GM23338 (cell line): ENCODE results near the gene DIP2C. TPM values are rescaled to one million over a fixed set of nuclear protein-coding genes. Genes with fewer than 3 reads are reported as not detected.

Experiments
- ATAC-seq: fragments of 200-7000 bp; cut with Tn5 transposase; 3 replicates; pipeline ENCODE4 v1.9.1; 2020
- DNase-seq: peaks from one replicate; pipeline ENCODE4 v3.0.0-alpha.2; 2015; ENCODE audit warnings: low spot score
- H2AFZ ChIP-seq: fragments of 200-600 bp; sonication (generic); 2 replicates; pipeline ENCODE4 v1.8.0; 2016; ENCODE audit warnings: antibody characterized with exemption, mild to moderate bottlenecking, moderate library complexity
- H3F3A ChIP-seq: fragments of 200-600 bp; sonication (generic); replicated peaks from 2 replicates; pipeline ENCODE4 v1.8.0; 2017; ENCODE audit warnings: antibody characterized with exemption, mixed run types, low read depth
- H3K27ac ChIP-seq: fragments of 200-600 bp; sonication (generic); 2 replicates; pipeline ENCODE4 v1.6.1; 2016; ENCODE audit warnings: low read depth
- H3K27me3 ChIP-seq: fragments of 200-600 bp; sonication (generic); 2 replicates; pipeline ENCODE4 v1.8.0; 2016; ENCODE audit warnings: mild to moderate bottlenecking, mixed run types, moderate library complexity; ENCODE audit not compliant: insufficient read depth
- H3K36me3 ChIP-seq: fragments of 200-600 bp; sonication (generic); 2 replicates; pipeline ENCODE4 v1.8.0; 2016; ENCODE audit warnings: mild to moderate bottlenecking; ENCODE audit not compliant: insufficient read depth
- H3K4me1 ChIP-seq: fragments of 200-600 bp; sonication (generic); 2 replicates; pipeline ENCODE4 v1.8.0; 2016; ENCODE audit warnings: mild to moderate bottlenecking, moderate library complexity; ENCODE audit not compliant: insufficient read depth
- H3K4me2 ChIP-seq: fragments of 200-600 bp; sonication (generic); 2 replicates; pipeline ENCODE4 v1.7.1; 2017; ENCODE audit warnings: mixed run types
- H3K4me3 ChIP-seq: fragments of 200-600 bp; sonication (generic); 2 replicates; pipeline ENCODE4 v1.6.1; 2016; ENCODE audit warnings: mixed run types
- H3K79me2 ChIP-seq: fragments of 200-600 bp; sonication (generic); replicated peaks from 2 replicates; pipeline ENCODE4 v1.8.0; 2017; ENCODE audit warnings: mild to moderate bottlenecking; ENCODE audit not compliant: insufficient read depth
- H3K9me2 ChIP-seq: fragments of 200-600 bp; sonication (generic); 2 replicates; pipeline ENCODE4 v1.8.0; 2017; ENCODE audit not compliant: insufficient read depth
- H4K20me1 ChIP-seq: fragments of 200-600 bp; sonication (generic); replicated peaks from 2 replicates; pipeline ENCODE4 v1.8.0; 2017; ENCODE audit warnings: mild to moderate bottlenecking; ENCODE audit not compliant: insufficient read depth
- H3K27ac Mint-ChIP-seq: 2 replicates; pipeline ENCODE4 v1.8.0; 2020; ENCODE audit warnings: inconsistent platforms, mild to moderate bottlenecking, moderate library complexity, mixed read lengths
- H3K27me3 Mint-ChIP-seq: 3 replicates; pipeline ENCODE4 v1.8.0; 2022; ENCODE audit warnings: low read depth, mild to moderate bottlenecking, moderate library complexity, mixed read lengths, inconsistent platforms; ENCODE audit not compliant: insufficient read depth, poor library complexity
- H3K36me3 Mint-ChIP-seq: 3 replicates; pipeline ENCODE4 v1.8.0; 2021; ENCODE audit warnings: low read depth, mild to moderate bottlenecking, inconsistent platforms, moderate library complexity, mixed read lengths
- H3K4me1 Mint-ChIP-seq: 3 replicates; pipeline ENCODE4 v1.8.0; 2020; ENCODE audit warnings: mild to moderate bottlenecking, inconsistent platforms, mixed read lengths
- H3K4me3 Mint-ChIP-seq: 3 replicates; pipeline ENCODE4 v1.8.0; 2021; ENCODE audit warnings: moderate library complexity, mild to moderate bottlenecking, inconsistent platforms, mixed read lengths
- H3K9me3 Mint-ChIP-seq: 3 replicates; pipeline ENCODE4 v1.8.0; 2020; ENCODE audit warnings: moderate library complexity, mild to moderate bottlenecking, inconsistent platforms, mixed read lengths
- CREB1 ChIP-seq: fragments of 250-450 bp; sonication (Bioruptor Pico); IDR thresholded peaks from 2 replicates; pipeline ENCODE4 v1.5.0; 2020; ENCODE audit warnings: low read depth, mild to moderate bottlenecking, moderate library complexity
- JUNB ChIP-seq: IDR thresholded peaks from one replicate; pipeline ENCODE4 v1.6.1; 2016; ENCODE audit warnings: antibody characterized with exemption; ENCODE audit not compliant: unreplicated experiment
- NANOG ChIP-seq: IDR thresholded peaks from 2 replicates; pipeline ENCODE4 v1.6.1; 2016; ENCODE audit warnings: antibody characterized with exemption, borderline replicate concordance
- POLR2AphosphoS5 ChIP-seq: IDR thresholded peaks from 2 replicates; pipeline ENCODE4 v1.6.1; 2016; ENCODE audit warnings: antibody characterized with exemption, low read depth
- ZNF114 ChIP-seq: fragments of 250-450 bp; sonication (Bioruptor Pico); IDR thresholded peaks from 2 replicates; pipeline ENCODE4 v1.5.0; 2020; ENCODE audit warnings: mild to moderate bottlenecking, moderate library complexity
- polyA plus RNA-seq: library from polyadenylated mRNA; unstranded; fragments of >200 nt; fragmentation: Nextera tagmentation; extraction: Ambion mirVana; gene quantifications from 2 replicates; pipeline ENCODE4 v1.2.1, GENCODE V29; 2016
- total RNA-seq: library from RNA; depleted of rRNA; stranded (reverse); fragments of >200 nt; shearing (Covaris generic); gene quantifications from 2 replicates; pipeline ENCODE4 v1.2.3, GENCODE V29; 2014
- TF ChIP-seq, protein P1 (sequence below): fragments of 250-450 bp; sonication (Bioruptor Pico); IDR thresholded peaks from 2 replicates; pipeline ENCODE4 v1.5.0; 2020; ENCODE audit warnings: mild to moderate bottlenecking, moderate library complexity
- TF ChIP-seq, protein P2 (sequence below), 2 experiments: fragments of 200-600 bp in 1 of 2; sonication (generic) in 1 of 2; conservative IDR thresholded peaks; 2 replicates each; pipeline versions ENCODE4 v1.5.1 to v1.6.1; 2016 to 2017; ENCODE audit warnings: antibody characterized with exemption in 2 of 2, low read depth in 2 of 2, mild to moderate bottlenecking in 2 of 2, moderate library complexity in 1 of 2

DIP2C gene
- total and polyA plus RNA-seq, 2 experiments from 2014 or later, result 5.1 to 7.7 TPM

DNA sequence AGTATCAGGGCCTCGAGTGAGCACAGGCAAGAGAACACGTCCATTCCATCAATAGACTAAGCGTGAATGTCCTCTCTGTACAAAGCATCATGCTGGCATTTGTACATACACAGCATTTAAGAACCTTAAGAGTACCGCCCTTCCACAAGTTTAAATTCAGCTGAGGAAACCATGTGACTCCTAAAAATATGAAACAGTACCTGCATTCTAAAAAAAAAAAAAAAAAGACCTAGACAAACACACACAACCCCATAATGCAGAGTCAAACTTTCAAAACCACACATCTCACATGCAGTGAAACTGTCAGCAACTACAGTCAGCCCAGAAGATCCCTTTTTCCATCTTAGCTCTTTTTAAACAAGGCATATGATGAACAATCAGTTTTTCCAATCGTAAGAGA is 124.3 kb downstream of the DIP2C start:
- peaks cover 7% of the 10 kb centered on the region; the same call in 1 of the 2 replicates for H4K20me1 ChIP-seq
- DNase-seq (no peak), ATAC-seq (no peak)
- no peaks in the 10 kb centered on the region for H3K27me3 ChIP-seq
- no peak overlapping the region for H3K27ac Mint-ChIP-seq
- H2AFZ ChIP-seq, result no peak overlapping the region
- no peaks in the 10 kb centered on the region for H3F3A ChIP-seq
- H3K4me2 ChIP-seq, result no peak overlapping the region
- H3K36me3 ChIP-seq, result no peaks in the 10 kb centered on the region
- no peak overlapping the region for H3K4me3 Mint-ChIP-seq
- no peaks in the 10 kb centered on the region for H3K4me1 ChIP-seq
- no peak overlapping the region for H3K27ac ChIP-seq
- TF ChIP-seq, protein P1, sequence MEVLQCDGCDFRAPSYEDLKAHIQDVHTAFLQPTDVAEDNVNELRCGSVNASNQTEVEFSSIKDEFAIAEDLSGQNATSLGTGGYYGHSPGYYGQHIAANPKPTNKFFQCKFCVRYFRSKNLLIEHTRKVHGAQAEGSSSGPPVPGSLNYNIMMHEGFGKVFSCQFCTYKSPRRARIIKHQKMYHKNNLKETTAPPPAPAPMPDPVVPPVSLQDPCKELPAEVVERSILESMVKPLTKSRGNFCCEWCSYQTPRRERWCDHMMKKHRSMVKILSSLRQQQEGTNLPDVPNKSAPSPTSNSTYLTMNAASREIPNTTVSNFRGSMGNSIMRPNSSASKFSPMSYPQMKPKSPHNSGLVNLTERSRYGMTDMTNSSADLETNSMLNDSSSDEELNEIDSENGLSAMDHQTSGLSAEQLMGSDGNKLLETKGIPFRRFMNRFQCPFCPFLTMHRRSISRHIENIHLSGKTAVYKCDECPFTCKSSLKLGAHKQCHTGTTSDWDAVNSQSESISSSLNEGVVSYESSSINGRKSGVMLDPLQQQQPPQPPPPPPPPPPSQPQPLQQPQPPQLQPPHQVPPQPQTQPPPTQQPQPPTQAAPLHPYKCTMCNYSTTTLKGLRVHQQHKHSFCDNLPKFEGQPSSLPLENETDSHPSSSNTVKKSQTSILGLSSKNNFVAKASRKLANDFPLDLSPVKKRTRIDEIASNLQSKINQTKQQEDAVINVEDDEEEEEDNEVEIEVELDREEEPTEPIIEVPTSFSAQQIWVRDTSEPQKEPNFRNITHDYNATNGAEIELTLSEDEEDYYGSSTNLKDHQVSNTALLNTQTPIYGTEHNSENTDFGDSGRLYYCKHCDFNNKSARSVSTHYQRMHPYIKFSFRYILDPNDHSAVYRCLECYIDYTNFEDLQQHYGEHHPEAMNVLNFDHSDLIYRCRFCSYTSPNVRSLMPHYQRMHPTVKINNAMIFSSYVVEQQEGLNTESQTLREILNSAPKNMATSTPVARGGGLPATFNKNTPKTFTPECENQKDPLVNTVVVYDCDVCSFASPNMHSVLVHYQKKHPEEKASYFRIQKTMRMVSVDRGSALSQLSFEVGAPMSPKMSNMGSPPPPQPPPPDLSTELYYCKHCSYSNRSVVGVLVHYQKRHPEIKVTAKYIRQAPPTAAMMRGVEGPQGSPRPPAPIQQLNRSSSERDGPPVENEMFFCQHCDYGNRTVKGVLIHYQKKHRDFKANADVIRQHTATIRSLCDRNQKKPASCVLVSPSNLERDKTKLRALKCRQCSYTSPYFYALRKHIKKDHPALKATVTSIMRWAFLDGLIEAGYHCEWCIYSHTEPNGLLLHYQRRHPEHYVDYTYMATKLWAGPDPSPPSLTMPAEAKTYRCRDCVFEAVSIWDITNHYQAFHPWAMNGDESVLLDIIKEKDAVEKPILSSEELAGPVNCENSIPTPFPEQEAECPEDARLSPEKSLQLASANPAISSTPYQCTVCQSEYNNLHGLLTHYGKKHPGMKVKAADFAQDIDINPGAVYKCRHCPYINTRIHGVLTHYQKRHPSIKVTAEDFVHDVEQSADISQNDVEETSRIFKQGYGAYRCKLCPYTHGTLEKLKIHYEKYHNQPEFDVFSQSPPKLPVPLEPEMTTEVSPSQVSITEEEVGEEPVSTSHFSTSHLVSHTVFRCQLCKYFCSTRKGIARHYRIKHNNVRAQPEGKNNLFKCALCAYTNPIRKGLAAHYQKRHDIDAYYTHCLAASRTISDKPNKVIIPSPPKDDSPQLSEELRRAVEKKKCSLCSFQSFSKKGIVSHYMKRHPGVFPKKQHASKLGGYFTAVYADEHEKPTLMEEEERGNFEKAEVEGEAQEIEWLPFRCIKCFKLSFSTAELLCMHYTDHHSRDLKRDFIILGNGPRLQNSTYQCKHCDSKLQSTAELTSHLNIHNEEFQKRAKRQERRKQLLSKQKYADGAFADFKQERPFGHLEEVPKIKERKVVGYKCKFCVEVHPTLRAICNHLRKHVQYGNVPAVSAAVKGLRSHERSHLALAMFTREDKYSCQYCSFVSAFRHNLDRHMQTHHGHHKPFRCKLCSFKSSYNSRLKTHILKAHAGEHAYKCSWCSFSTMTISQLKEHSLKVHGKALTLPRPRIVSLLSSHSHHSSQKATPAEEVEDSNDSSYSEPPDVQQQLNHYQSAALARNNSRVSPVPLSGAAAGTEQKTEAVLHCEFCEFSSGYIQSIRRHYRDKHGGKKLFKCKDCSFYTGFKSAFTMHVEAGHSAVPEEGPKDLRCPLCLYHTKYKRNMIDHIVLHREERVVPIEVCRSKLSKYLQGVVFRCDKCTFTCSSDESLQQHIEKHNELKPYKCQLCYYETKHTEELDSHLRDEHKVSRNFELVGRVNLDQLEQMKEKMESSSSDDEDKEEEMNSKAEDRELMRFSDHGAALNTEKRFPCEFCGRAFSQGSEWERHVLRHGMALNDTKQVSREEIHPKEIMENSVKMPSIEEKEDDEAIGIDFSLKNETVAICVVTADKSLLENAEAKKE (CRISPR knock-in tag), result no peak
- no peak for TF ChIP-seq JUNB
- TF ChIP-seq POLR2AphosphoS5, result no peak
- no peak for TF ChIP-seq CREB1 (CRISPR knock-in tag)
- TF ChIP-seq ZNF114 (CRISPR knock-in tag), result no peak
- TF ChIP-seq, protein P2, sequence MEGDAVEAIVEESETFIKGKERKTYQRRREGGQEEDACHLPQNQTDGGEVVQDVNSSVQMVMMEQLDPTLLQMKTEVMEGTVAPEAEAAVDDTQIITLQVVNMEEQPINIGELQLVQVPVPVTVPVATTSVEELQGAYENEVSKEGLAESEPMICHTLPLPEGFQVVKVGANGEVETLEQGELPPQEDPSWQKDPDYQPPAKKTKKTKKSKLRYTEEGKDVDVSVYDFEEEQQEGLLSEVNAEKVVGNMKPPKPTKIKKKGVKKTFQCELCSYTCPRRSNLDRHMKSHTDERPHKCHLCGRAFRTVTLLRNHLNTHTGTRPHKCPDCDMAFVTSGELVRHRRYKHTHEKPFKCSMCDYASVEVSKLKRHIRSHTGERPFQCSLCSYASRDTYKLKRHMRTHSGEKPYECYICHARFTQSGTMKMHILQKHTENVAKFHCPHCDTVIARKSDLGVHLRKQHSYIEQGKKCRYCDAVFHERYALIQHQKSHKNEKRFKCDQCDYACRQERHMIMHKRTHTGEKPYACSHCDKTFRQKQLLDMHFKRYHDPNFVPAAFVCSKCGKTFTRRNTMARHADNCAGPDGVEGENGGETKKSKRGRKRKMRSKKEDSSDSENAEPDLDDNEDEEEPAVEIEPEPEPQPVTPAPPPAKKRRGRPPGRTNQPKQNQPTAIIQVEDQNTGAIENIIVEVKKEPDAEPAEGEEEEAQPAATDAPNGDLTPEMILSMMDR (conservative IDR thresholded peaks at IDR 0.05; ENCODE audit: low read depth in 2 of 2), result no peak
- no peak for TF ChIP-seq NANOG
- H3K9me3 Mint-ChIP-seq, result peaks cover 31% of the 10 kb centered on the region
- H3K36me3 Mint-ChIP-seq, result peaks cover 18% of the 10 kb centered on the region
- H3K4me3 ChIP-seq, result no peak overlapping the region
- H3K4me1 Mint-ChIP-seq, result no peaks in the 10 kb centered on the region; the same call in 2 of the 3 replicates
- H3K79me2 ChIP-seq, result peaks cover 42% of the 10 kb centered on the region
- H3K9me2 ChIP-seq, result no peaks in the 10 kb centered on the region; the same call in 1 of the 2 replicates
- H3K27me3 Mint-ChIP-seq, result peaks cover under 1% of the 10 kb centered on the region
